IMR-90 (cell line): ENCODE data around the gene CDK5R2. TPM values are rescaled to one million over a fixed set of nuclear protein-coding genes. Genes with fewer than 3 reads are reported as not detected.

Source experiments
- ATAC-seq: fragments of 200-7000 bp; cut with Tn5 transposase; 2 replicates; pipeline ENCODE4 v1.9.1; 2020; ENCODE audit warnings: low read depth, mild to moderate bottlenecking, moderate library complexity
- BruUV-seq: library from RNA; stranded (reverse); fragments of 400-500 nt; replicated peaks from 2 replicates; lab custom pipeline; 2021; lab: Mats Ljungman, UMichigan
- CTCF ChIA-PET: fragments of 300-600 bp; formaldehyde crosslinking; extraction: SDS; loops from one replicate; lab custom pipeline; 2021; ENCODE audit warnings: antibody characterized with exemption; lab: Yijun Ruan, JAX
- POLR2A ChIA-PET: fragments of 300-600 bp; sonication (Branson Sonifier 250); formaldehyde crosslinking; loops from one replicate; lab custom pipeline; 2022; ENCODE audit warnings: antibody characterized with exemption; ENCODE audit not compliant: unreplicated experiment; lab: Charles Lee
- DNase-seq: peaks from one replicate; pipeline ENCODE4 v3.0.0; 2013
- H2AFZ ChIP-seq: replicated peaks from 2 replicates; pipeline ENCODE3; 2013; ENCODE audit warnings: low read length, mild to moderate bottlenecking; ENCODE audit not compliant: poor library complexity
- H2AK5ac ChIP-seq: 2 replicates; pipeline ENCODE4 v1.6.1; 2013; ENCODE audit warnings: low read depth, low read length, inconsistent platforms
- H2AK9ac ChIP-seq: replicated peaks from 2 replicates; pipeline ENCODE3; 2013; ENCODE audit warnings: mild to moderate bottlenecking, low read depth, low read length, moderate library complexity; ENCODE audit not compliant: poor library complexity
- H2BK120ac ChIP-seq: 2 replicates; pipeline ENCODE4 v1.6.1; 2013; ENCODE audit warnings: low read depth, low read length, inconsistent platforms
- H2BK15ac ChIP-seq: 3 replicates; pipeline ENCODE4 v1.6.1; 2013; ENCODE audit warnings: low read depth, low read length, inconsistent platforms
- H2BK20ac ChIP-seq: 2 replicates; pipeline ENCODE4 v1.6.1; 2013; ENCODE audit warnings: low read depth, mild to moderate bottlenecking, inconsistent platforms, low read length, moderate library complexity
- H2BK5ac ChIP-seq: 2 replicates; pipeline ENCODE4 v1.6.1; 2013; ENCODE audit warnings: mild to moderate bottlenecking, low read depth, low read length, inconsistent platforms; ENCODE audit not compliant: poor library complexity, severe bottlenecking
- H3K14ac ChIP-seq: replicated peaks from 2 replicates; pipeline ENCODE4 v1.6.1; 2013; ENCODE audit warnings: low read depth, low read length, inconsistent platforms
- H3K18ac ChIP-seq: 2 replicates; pipeline ENCODE4 v1.6.1; 2013; ENCODE audit warnings: low read depth, low read length, control low read depth
- H3K23ac ChIP-seq: 2 replicates; pipeline ENCODE4 v1.6.1; 2013; ENCODE audit warnings: low read depth, low read length, inconsistent platforms
- H3K27ac ChIP-seq: 2 replicates; pipeline ENCODE4 v1.5.1; 2013; ENCODE audit warnings: mild to moderate bottlenecking, control low read depth, low read length; ENCODE audit not compliant: insufficient read depth
- H3K27me3 ChIP-seq: 2 replicates; pipeline ENCODE4 v1.6.1; 2013; ENCODE audit warnings: low read length; ENCODE audit not compliant: control insufficient read depth, insufficient read depth
- H3K36me3 ChIP-seq: 2 replicates; pipeline ENCODE4 v1.6.1; 2013; ENCODE audit warnings: low read length, mixed read lengths; ENCODE audit not compliant: control insufficient read depth, insufficient read depth
- H3K4ac ChIP-seq: 2 replicates; pipeline ENCODE4 v1.6.1; 2013; ENCODE audit warnings: low read depth, low read length, inconsistent platforms
- H3K4me1 ChIP-seq: 2 replicates; pipeline ENCODE4 v1.6.1; 2013; ENCODE audit warnings: low read length, mixed read lengths; ENCODE audit not compliant: control insufficient read depth, insufficient read depth
- H3K4me2 ChIP-seq: 2 replicates; pipeline ENCODE4 v1.6.1; 2013; ENCODE audit warnings: low read depth, mild to moderate bottlenecking, control low read depth, low read length, moderate library complexity
- H3K4me3 ChIP-seq: 2 replicates; pipeline ENCODE4 v1.5.1; 2013; ENCODE audit warnings: low read depth, mild to moderate bottlenecking, control low read depth, low read length, moderate library complexity; ENCODE audit not compliant: insufficient read depth
- H3K56ac ChIP-seq: 2 replicates; pipeline ENCODE4 v1.6.1; 2013; ENCODE audit warnings: low read length, inconsistent platforms; ENCODE audit not compliant: insufficient read depth; ENCODE audit errors: extremely low read depth
- H3K79me1 ChIP-seq, 2 experiments: 2 replicates each; pipeline ENCODE4 v1.6.1; 2013; ENCODE audit warnings: low read length in 2 of 2, inconsistent platforms in 1 of 2, low read depth in 1 of 2
- H3K9ac ChIP-seq: 2 replicates; pipeline ENCODE4 v1.6.1; 2013; ENCODE audit warnings: low read depth, low read length, control low read depth
- H3K9me1 ChIP-seq: 2 replicates; pipeline ENCODE4 v1.6.1; 2013; ENCODE audit warnings: low read length, inconsistent platforms; ENCODE audit not compliant: insufficient read depth
- H3K9me3 ChIP-seq: 2 replicates; pipeline ENCODE4 v1.6.1; 2013; ENCODE audit warnings: low read length; ENCODE audit not compliant: control insufficient read depth, insufficient read depth
- H4K20me1 ChIP-seq: 2 replicates; pipeline ENCODE4 v1.6.1; 2013; ENCODE audit warnings: low read length, inconsistent platforms; ENCODE audit not compliant: insufficient read depth
- H4K5ac ChIP-seq: 2 replicates; pipeline ENCODE4 v1.6.1; 2013; ENCODE audit warnings: mild to moderate bottlenecking, low read depth, low read length, control low read depth
- H4K8ac ChIP-seq, 2 experiments: 2 replicates each; pipeline ENCODE4 v1.6.1; 2013; ENCODE audit warnings: low read depth in 2 of 2, low read length in 2 of 2, control low read depth in 1 of 2, inconsistent platforms in 1 of 2
- H4K91ac ChIP-seq: 2 replicates; pipeline ENCODE4 v1.6.1; 2013; ENCODE audit warnings: low read depth, low read length, inconsistent platforms; ENCODE audit not compliant: insufficient read depth
- ELK1 ChIP-seq: fragments of 150-350 bp; IDR thresholded peaks from 2 replicates; pipeline ENCODE4 v1.6.1; 2016; ENCODE audit warnings: low read depth, mild to moderate bottlenecking, low read length, moderate library complexity, borderline replicate concordance
- MAFK ChIP-seq: IDR thresholded peaks from 2 replicates; pipeline ENCODE4 v1.6.1; 2012; ENCODE audit warnings: low read depth, low read length, improper control_type of control experiment
- MAZ ChIP-seq: IDR thresholded peaks from 2 replicates; pipeline ENCODE4 v1.6.1; 2012; ENCODE audit warnings: low read depth, mild to moderate bottlenecking, low read length, improper control_type of control experiment, moderate library complexity, borderline replicate concordance
- MXI1 ChIP-seq: IDR thresholded peaks from 2 replicates; pipeline ENCODE4 v1.6.1; 2012; ENCODE audit warnings: low read depth, mild to moderate bottlenecking, low read length, moderate library complexity, borderline replicate concordance
- NFE2L2 ChIP-seq: fragments of 150-350 bp; IDR thresholded peaks from 2 replicates; pipeline ENCODE4 v1.6.1; 2016; ENCODE audit warnings: low read depth, mild to moderate bottlenecking, low read length
- RAD21 ChIP-seq: IDR thresholded peaks from 2 replicates; pipeline ENCODE4 v1.6.1; 2012; ENCODE audit warnings: low read length, improper control_type of control experiment
- RCOR1 ChIP-seq: IDR thresholded peaks from 2 replicates; pipeline ENCODE4 v1.6.1; 2012; ENCODE audit warnings: mild to moderate bottlenecking, low read length, improper control_type of control experiment; ENCODE audit not compliant: insufficient replicate concordance
- USF2 ChIP-seq: fragments of 150-350 bp; IDR thresholded peaks from 2 replicates; pipeline ENCODE4 v1.6.1; 2017; ENCODE audit warnings: mild to moderate bottlenecking, antibody characterized with exemption, low read length, low read depth
- WGBS, 2 experiments: methylation state at CpG; one replicate each; pipeline versions ENCODE4 v1.1.5 to v1.1.7; 2013; ENCODE audit warnings: missing lambda C conversion rate in 2 of 2; ENCODE audit not compliant: insufficient read length in 1 of 2; ENCODE audit errors: extremely low coverage in 2 of 2; 5-methylcytosine and 5-hydroxymethylcytosine counted together
- dilution Hi-C: fragments of 300-500 bp; cut with HindIII; formaldehyde crosslinking; loops from one replicate; pipeline ENCODE4 v1.14.3; 2018; ENCODE audit warnings: low sequenced_read_pairs; ENCODE audit not compliant: unreplicated experiment
- in situ Hi-C: fragments of 300-500 bp; cut with MboI; formaldehyde crosslinking; loops from 3 replicates; pipeline ENCODE4 v1.14.3; 2019; ENCODE audit warnings: low sequenced_read_pairs, inconsistent platforms, mixed read lengths
- intact Hi-C: fragments of 100-400 bp; cut with micrococcal nuclease; formaldehyde crosslinking; loops from 2 replicates; pipeline ENCODE4 v1.10.0; 2022
- polyA plus RNA-seq, 3 experiments: library from polyadenylated mRNA; depleted of rRNA; stranded (reverse); fragments of >200 nt; gene quantifications; 2 replicates each; pipeline ENCODE4 v1.2.3, GENCODE V29; 2012; ENCODE audit warnings: low replicate concordance in 1 of 3
- total RNA-seq: library from RNA; depleted of rRNA; stranded (reverse); fragments of >200 nt; gene quantifications from 2 replicates; pipeline ENCODE4 v1.2.3, GENCODE V29; 2012

CDK5R2 gene
- total and polyA plus RNA-seq, 2 of the 4 experiments (the other 2 are of a cell fraction), result not detected

- TF ChIP-seq ELK1 (no peak), RCOR1 (no peak), MXI1 (no peak), NFE2L2 (no peak), MAZ (no peak), RAD21 (no peak), MAFK (peak; percentile 73), USF2 (no peak)
- no peaks in the 10 kb centered on the region for H4K20me1 ChIP-seq
- H3K18ac ChIP-seq, result no peak overlapping the region
- H3K14ac ChIP-seq, result no peak overlapping the region
- DNase-seq (no peak), ATAC-seq (no peak)
- H2AK9ac ChIP-seq, result no peak overlapping the region
- H2AK5ac ChIP-seq, result no peak overlapping the region
- no peak overlapping the region for H4K91ac ChIP-seq
- no peak overlapping the region for H3K9ac ChIP-seq
- no peak overlapping the region for H2BK120ac ChIP-seq
- BruUV-seq, result no TSS peak
- no peak overlapping the region for H3K27ac ChIP-seq
- H3K23ac ChIP-seq, result no peak overlapping the region
- no peak overlapping the region for H4K5ac ChIP-seq
- H3K79me1 ChIP-seq, result no peaks in the 10 kb centered on the region
- no peak overlapping the region for H3K56ac ChIP-seq
- in situ Hi-C loops, result no loop called here
- no peak overlapping the region for H4K8ac ChIP-seq
- no peak overlapping the region for H2BK20ac ChIP-seq
- intact Hi-C loops, result no loop called here
- no peaks in the 10 kb centered on the region for H3K36me3 ChIP-seq
- H3K27me3 ChIP-seq, result peaks cover 47% of the 10 kb centered on the region
- POLR2A ChIA-PET, result no interaction called here
- CTCF ChIA-PET, result interaction anchor here (0.6 kb wide), 1 partner anchor 24 kb away, joined by 3 read pairs; no protein-coding TSS in a partner anchor
- H2BK15ac ChIP-seq, result no peak overlapping the region
- no peak overlapping the region for H2BK5ac ChIP-seq
- H3K9me1 ChIP-seq, result no peaks in the 10 kb centered on the region
- no peak overlapping the region for H2AFZ ChIP-seq
- dilution Hi-C loops, result no loop called here
- WGBS, 2 experiments, result no CpG with 5 or more reads among the region's 7 CpGs
- no peak overlapping the region for H3K4me2 ChIP-seq
- H3K4me3 ChIP-seq, result no peak overlapping the region
- no peak overlapping the region for H3K4ac ChIP-seq
- no peaks in the 10 kb centered on the region for H3K9me3 ChIP-seq
- no peaks in the 10 kb centered on the region for H3K4me1 ChIP-seq
These were observed 7.3 kb upstream of the CDK5R2 start for GRCh38 chr2:218952160-218952559.
